ENCODE data around the gene LCMT1. TPM values are rescaled to one million over a fixed set of nuclear protein-coding genes. Genes with fewer than 3 reads are reported as not detected.
A peak's percentile ranks its signal among the peaks of the same experiment; 100 is the strongest.

LCMT1 gene
- total RNA-seq, 6 experiments from 2014 or later = 31.7 to 44.1 (median 41.5) TPM

DNA sequence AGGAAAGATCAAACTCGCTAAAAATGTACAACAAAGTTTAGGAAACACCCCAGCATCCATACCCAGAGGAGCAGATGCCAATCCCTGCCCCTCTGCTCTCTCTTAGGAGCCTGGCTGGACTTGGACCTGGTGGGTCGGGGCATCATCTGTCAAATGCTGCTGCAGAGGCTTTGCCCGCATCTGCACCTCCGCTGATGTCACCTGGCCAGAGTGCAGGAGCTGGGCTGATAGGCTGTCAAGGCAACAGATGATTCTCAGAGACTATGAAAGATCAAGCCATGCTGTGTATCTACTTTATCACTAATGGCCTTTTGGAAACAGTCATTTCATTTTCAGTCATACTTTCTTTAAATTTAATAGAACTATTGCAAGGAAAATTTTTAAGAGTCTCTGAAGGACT is 15.9 kb upstream of the LCMT1 start:
- Mint-ChIP-seq H3K27ac (no peak overlapping the region), H3K9me3 (no peaks in the 10 kb centered on the region), H3K36me3 (ENCODE audit: low read depth) (peaks cover 7% of the 10 kb centered on the region), H3K27me3 (ENCODE audit: insufficient read depth) (peaks cover 5% of the 10 kb centered on the region; the same call in 1 of the 2 replicates), H3K4me1 (ENCODE audit: low read depth) (peaks cover 18% of the 10 kb centered on the region), H3K4me3 (no peak overlapping the region)
- TF ChIP-seq, protein P1, sequence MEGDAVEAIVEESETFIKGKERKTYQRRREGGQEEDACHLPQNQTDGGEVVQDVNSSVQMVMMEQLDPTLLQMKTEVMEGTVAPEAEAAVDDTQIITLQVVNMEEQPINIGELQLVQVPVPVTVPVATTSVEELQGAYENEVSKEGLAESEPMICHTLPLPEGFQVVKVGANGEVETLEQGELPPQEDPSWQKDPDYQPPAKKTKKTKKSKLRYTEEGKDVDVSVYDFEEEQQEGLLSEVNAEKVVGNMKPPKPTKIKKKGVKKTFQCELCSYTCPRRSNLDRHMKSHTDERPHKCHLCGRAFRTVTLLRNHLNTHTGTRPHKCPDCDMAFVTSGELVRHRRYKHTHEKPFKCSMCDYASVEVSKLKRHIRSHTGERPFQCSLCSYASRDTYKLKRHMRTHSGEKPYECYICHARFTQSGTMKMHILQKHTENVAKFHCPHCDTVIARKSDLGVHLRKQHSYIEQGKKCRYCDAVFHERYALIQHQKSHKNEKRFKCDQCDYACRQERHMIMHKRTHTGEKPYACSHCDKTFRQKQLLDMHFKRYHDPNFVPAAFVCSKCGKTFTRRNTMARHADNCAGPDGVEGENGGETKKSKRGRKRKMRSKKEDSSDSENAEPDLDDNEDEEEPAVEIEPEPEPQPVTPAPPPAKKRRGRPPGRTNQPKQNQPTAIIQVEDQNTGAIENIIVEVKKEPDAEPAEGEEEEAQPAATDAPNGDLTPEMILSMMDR (IDR thresholded peaks at IDR 0.05) = no peak
- DNase-seq = no peak

DNA sequence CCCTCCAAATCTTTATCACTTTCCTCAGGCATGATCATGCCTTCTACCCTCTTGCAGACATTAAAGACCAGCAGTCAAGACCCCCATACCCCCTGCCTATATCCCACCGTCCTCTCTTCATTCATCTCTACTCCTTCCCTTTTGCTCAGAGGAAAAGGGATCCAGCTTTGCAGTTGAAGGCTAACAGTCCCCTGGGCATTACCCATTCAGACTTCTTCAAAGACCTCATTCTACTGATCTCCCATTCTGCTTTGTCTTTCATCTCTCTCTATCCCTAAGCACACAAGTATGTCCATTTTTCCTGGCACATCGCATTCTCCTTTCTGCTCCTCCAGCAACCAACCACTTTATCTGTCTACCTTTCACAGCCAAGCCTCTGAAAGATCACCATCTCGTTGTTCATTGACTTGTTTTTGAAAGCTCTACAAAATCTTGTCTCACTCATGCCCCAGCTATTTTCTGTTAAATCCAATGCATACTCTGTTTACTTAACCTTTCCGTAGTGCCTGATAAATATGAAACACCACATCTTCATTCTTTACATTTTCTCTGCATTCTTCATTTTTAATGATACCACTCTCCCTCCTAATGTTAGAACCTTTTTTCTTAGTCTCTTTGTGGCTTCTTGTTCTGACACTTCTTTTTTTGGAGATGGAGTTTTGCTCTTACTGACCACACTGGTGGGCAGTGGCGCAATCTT is 14.1 kb upstream of the LCMT1 start:
- peaks cover 7% of the 10 kb centered on the region for H3K36me3 Mint-ChIP-seq (ENCODE audit: low read depth)
- H3K27me3 Mint-ChIP-seq (ENCODE audit: insufficient read depth) = peaks cover 3% of the 10 kb centered on the region; the same call in 1 of the 2 replicates
- peaks cover 18% of the 10 kb centered on the region for H3K4me1 Mint-ChIP-seq (ENCODE audit: low read depth)
- no peak overlapping the region for H3K27ac Mint-ChIP-seq
- TF ChIP-seq, protein P1 (IDR thresholded peaks at IDR 0.05) = no peak
- peak; percentile 72 for DNase-seq
- no peak overlapping the region for H3K4me3 Mint-ChIP-seq
- no peaks in the 10 kb centered on the region for H3K9me3 Mint-ChIP-seq

DNA sequence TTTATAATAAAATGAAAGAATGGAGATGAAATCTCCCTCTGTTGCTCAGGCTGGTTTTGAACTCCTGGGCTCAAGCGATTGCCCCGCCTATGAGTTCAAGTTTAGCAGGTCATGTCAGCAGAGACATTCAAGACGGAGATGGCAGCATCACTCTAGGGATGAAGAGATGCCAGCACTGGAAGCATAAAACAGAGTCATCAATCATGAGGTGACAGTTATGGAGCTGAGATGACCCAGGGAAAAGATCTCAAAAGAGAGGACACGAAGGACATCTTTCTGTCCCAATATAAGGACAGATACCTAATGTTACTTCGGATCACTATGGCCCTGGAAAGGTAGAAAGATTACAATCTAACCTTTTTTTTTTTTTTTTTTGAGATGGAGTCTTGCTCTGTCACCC is 11.0 kb upstream of the LCMT1 start:
- Mint-ChIP-seq H3K4me3 (no peak overlapping the region), H3K4me1 (ENCODE audit: low read depth) (peaks cover under 1% of the 10 kb centered on the region; the same call in 1 of the 2 replicates), H3K27me3 (ENCODE audit: insufficient read depth) (peaks cover 5% of the 10 kb centered on the region; the same call in 1 of the 2 replicates), H3K27ac (no peak overlapping the region), H3K9me3 (no peaks in the 10 kb centered on the region), H3K36me3 (ENCODE audit: low read depth) (no peaks in the 10 kb centered on the region)
- DNase-seq = no peak
- TF ChIP-seq, protein P1 (IDR thresholded peaks at IDR 0.05) = no peak

DNA sequence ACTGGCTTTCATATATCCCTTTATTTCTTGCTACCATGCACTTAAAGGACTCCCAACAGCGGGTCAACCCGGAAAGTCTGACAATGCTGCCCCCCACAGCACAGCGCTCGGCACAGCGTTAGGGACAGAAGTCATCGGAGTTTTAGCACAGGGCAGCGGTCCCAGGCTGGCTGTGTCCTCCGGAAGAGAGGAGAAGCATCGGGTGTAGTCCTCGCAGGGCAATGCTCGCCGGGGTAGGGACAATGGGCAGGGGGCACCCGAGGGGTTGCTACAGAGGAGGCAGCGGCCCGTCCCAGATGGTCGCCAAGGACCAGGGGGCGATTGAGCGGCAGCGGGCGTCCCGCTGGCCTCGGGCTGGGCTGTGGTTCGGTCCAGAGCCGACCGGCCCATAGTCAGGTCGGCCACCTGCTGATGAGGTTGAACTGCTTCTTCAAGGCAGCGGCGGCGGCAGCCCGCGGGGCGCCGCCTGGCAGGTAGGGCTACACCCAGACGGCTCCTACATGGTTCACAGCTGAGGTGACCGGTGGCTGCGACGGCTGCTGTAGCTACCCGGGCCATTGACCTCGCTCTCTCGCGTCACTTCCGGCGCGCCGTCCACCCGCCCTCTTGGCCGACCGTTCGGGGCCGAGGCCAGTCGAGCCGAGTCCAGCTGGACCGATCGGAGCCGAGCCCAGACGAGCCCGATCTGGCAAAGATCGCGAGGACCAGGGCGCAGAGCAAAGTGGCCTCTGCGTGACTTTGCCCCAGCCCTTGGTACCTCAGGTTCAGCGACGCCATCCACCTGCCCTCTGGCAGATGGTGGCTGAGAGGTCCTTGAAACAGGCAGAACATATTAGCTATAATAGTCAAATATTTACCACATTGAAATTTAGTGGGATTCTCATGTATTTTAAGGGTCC is 4.7 kb upstream of the LCMT1 start:
- Mint-ChIP-seq H3K27ac (peak overlapping the region; percentile 83), H3K4me1 (ENCODE audit: low read depth) (peaks cover 46% of the 10 kb centered on the region), H3K36me3 (ENCODE audit: low read depth) (no peaks in the 10 kb centered on the region), H3K27me3 (ENCODE audit: insufficient read depth) (peaks cover 5% of the 10 kb centered on the region; the same call in 1 of the 2 replicates), H3K4me3 (peak overlapping the region; percentile 89), H3K9me3 (no peaks in the 10 kb centered on the region)
- TF ChIP-seq, protein P1 (IDR thresholded peaks at IDR 0.05) = peak; percentile 43
- DNase-seq = peak; percentile 86

DNA sequence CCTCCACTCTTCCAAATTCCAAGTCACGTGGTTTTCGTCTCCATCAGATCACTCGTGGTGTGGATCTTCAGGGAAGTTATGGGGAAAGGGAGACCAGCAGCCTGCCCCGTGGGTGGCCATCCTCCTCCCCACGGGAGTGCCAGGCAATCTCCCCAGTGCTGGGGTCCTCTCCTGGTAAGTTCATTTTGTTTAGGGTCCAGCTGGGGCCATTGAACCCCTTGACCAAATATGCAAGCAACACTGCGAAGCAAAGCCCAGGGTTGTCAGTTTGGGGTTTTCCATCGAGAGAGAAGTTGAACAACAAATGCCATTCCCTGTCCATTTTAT is 4.1 kb upstream of the LCMT1 start:
- H3K27me3 Mint-ChIP-seq (ENCODE audit: insufficient read depth) = peaks cover 5% of the 10 kb centered on the region; the same call in 1 of the 2 replicates
- DNase-seq = no peak
- H3K4me1 Mint-ChIP-seq (ENCODE audit: low read depth) = peaks cover 49% of the 10 kb centered on the region
- peak overlapping the region; percentile 89 for H3K4me3 Mint-ChIP-seq
- peak overlapping the region; percentile 83 for H3K27ac Mint-ChIP-seq
- H3K36me3 Mint-ChIP-seq (ENCODE audit: low read depth) = no peaks in the 10 kb centered on the region
- no peaks in the 10 kb centered on the region for H3K9me3 Mint-ChIP-seq
- TF ChIP-seq, protein P1 (IDR thresholded peaks at IDR 0.05) = no peak
